ENCODE data around the gene LANCL2. TPM values are rescaled to one million over a fixed set of nuclear protein-coding genes. Genes with fewer than 3 reads are reported as not detected.

LANCL2 gene
- total and polyA plus RNA-seq, 4 experiments from 2014 or later: 4.4 to 7.0 (median 5.2) TPM

GRCh38 chr7:55381696-55382095, 16.6 kb downstream of the LANCL2 start:
- H3K27ac ChIP-seq (ENCODE audit: low read depth, low read length): no peak overlapping the region
- Mint-ChIP-seq H3K27ac (peak overlapping the region in 1 of 7 donors; percentile 31), H3K4me3 (no peak overlapping the region), H3K9me3 (peaks cover 3 to 28% (median 24%) of the 10 kb centered on the region in 8 donors), H3K36me3 (peaks cover 14 to 26% of the 10 kb centered on the region in 2 donors), H3K4me1 (peaks cover 0 to 3% (median under 1%) of the 10 kb centered on the region in 4 donors), H3K27me3 (no peaks in the 10 kb centered on the region)
- POLR2A ChIA-PET (ENCODE audit: partially characterized antibody): no interaction called here
- H3K4me3 ChIP-seq (ENCODE audit: low read length in 2 of 2): no peak overlapping the region
- no peak for DNase-seq
- CTCF ChIA-PET (ENCODE audit: partially characterized antibody): no interaction called here
- no peaks in the 10 kb centered on the region for H3K4me1 ChIP-seq (ENCODE audit: insufficient read depth, low read length)
- H3K27me3 ChIP-seq (ENCODE audit: insufficient read depth, low read length): no peaks in the 10 kb centered on the region
- H3K36me3 ChIP-seq (ENCODE audit: insufficient read depth, low read length): no peaks in the 10 kb centered on the region
- peaks cover 0 to 5% of the 10 kb centered on the region in 2 donors for H3K9me3 ChIP-seq (ENCODE audit: control insufficient read depth in 1 of 2, low read length in 2 of 2)
- intact Hi-C loops (cut with micrococcal nuclease): no loop called here

- H3K27me3 ChIP-seq (ENCODE audit: insufficient read depth, low read length): no peaks in the 10 kb centered on the region
- H3K27ac Mint-ChIP-seq: no peak overlapping the region
- no peaks in the 10 kb centered on the region for H3K4me1 ChIP-seq (ENCODE audit: insufficient read depth, low read length)
- intact Hi-C loops (cut with micrococcal nuclease): no loop called here
- H3K27ac ChIP-seq (ENCODE audit: low read depth, low read length): no peak overlapping the region
- no peaks in the 10 kb centered on the region for H3K27me3 Mint-ChIP-seq
- H3K9me3 Mint-ChIP-seq: peaks cover 4 to 34% (median 30%) of the 10 kb centered on the region in 8 donors
- no peaks in the 10 kb centered on the region for H3K36me3 ChIP-seq (ENCODE audit: insufficient read depth, low read length)
- H3K36me3 Mint-ChIP-seq: peaks cover 19 to 31% of the 10 kb centered on the region in 2 donors
- H3K9me3 ChIP-seq (ENCODE audit: control insufficient read depth in 1 of 2, low read length in 2 of 2): peaks cover 0 to 9% of the 10 kb centered on the region in 2 donors
- no peak for DNase-seq
- peaks cover 0 to 3% (median 2%) of the 10 kb centered on the region in 4 donors for H3K4me1 Mint-ChIP-seq
- ChIA-PET POLR2A (ENCODE audit: partially characterized antibody) (no interaction called here), CTCF (ENCODE audit: partially characterized antibody) (no interaction called here)
- H3K4me3 ChIP-seq (ENCODE audit: low read length in 2 of 2): no peak overlapping the region
- no peak overlapping the region for H3K4me3 Mint-ChIP-seq
These were observed 17.1 kb downstream of the LANCL2 start for GRCh38 chr7:55382251-55382650.

- peaks cover 27 to 44% of the 10 kb centered on the region in 2 donors for H3K36me3 Mint-ChIP-seq
- CTCF ChIA-PET (ENCODE audit: partially characterized antibody): no interaction called here
- POLR2A ChIA-PET (ENCODE audit: partially characterized antibody): no interaction called here
- Histone ChIP-seq H3K4me1 (ENCODE audit: insufficient read depth, low read length) (no peaks in the 10 kb centered on the region), H3K27me3 (ENCODE audit: insufficient read depth, low read length) (no peaks in the 10 kb centered on the region), H3K27ac (ENCODE audit: low read depth, low read length) (no peak overlapping the region), H3K36me3 (ENCODE audit: insufficient read depth, low read length) (no peaks in the 10 kb centered on the region), H3K9me3 (ENCODE audit: control insufficient read depth in 1 of 2, low read length in 2 of 2) (peaks cover 0 to 9% of the 10 kb centered on the region in 2 donors), H3K4me3 (ENCODE audit: low read length in 2 of 2) (no peak overlapping the region)
- H3K4me3 Mint-ChIP-seq: no peak overlapping the region
- intact Hi-C loops (cut with micrococcal nuclease): no loop called here
- H3K27ac Mint-ChIP-seq: peak overlapping the region in 2 of 7 donors; percentile 9 to 38
- H3K27me3 Mint-ChIP-seq: no peaks in the 10 kb centered on the region
- no peak for DNase-seq
- peaks cover 0 to 2% (median under 1%) of the 10 kb centered on the region in 4 donors for H3K4me1 Mint-ChIP-seq
- H3K9me3 Mint-ChIP-seq: peaks cover 4 to 41% (median 35%) of the 10 kb centered on the region in 8 donors
These were observed 21.4 kb downstream of the LANCL2 start for GRCh38 chr7:55386541-55386940.

- no peak for DNase-seq
- no peaks in the 10 kb centered on the region for H3K4me1 ChIP-seq (ENCODE audit: insufficient read depth, low read length)
- peaks cover 26 to 42% of the 10 kb centered on the region in 2 donors for H3K36me3 Mint-ChIP-seq
- CTCF ChIA-PET (ENCODE audit: partially characterized antibody): interaction anchor here (1.0 kb wide), 1 partner anchor 21 kb away, joined by 3 read pairs; no protein-coding TSS in a partner anchor
- H3K9me3 Mint-ChIP-seq: peaks cover 4 to 41% (median 35%) of the 10 kb centered on the region in 8 donors
- intact Hi-C loops (cut with micrococcal nuclease): no loop called here
- H3K27me3 Mint-ChIP-seq: no peaks in the 10 kb centered on the region
- H3K27ac ChIP-seq (ENCODE audit: low read depth, low read length): no peak overlapping the region
- H3K4me3 ChIP-seq (ENCODE audit: low read length in 2 of 2): no peak overlapping the region
- no peaks in the 10 kb centered on the region for H3K36me3 ChIP-seq (ENCODE audit: insufficient read depth, low read length)
- peaks cover 0 to 2% (median under 1%) of the 10 kb centered on the region in 4 donors for H3K4me1 Mint-ChIP-seq
- H3K27ac Mint-ChIP-seq: no peak overlapping the region
- H3K9me3 ChIP-seq (ENCODE audit: control insufficient read depth in 1 of 2, low read length in 2 of 2): peaks cover 0 to 9% of the 10 kb centered on the region in 2 donors
- no peaks in the 10 kb centered on the region for H3K27me3 ChIP-seq (ENCODE audit: insufficient read depth, low read length)
- no peak overlapping the region for H3K4me3 Mint-ChIP-seq
- POLR2A ChIA-PET (ENCODE audit: partially characterized antibody): interaction anchor here (1.4 kb wide), 1 partner anchor 21 kb away, joined by 3 read pairs; no protein-coding TSS in a partner anchor
These were observed 22.2 kb downstream of the LANCL2 start for GRCh38 chr7:55387062-55387965.

GRCh38 chr7:55396233-55396785, 31.2 kb downstream of the LANCL2 start:
- no peaks in the 10 kb centered on the region for H3K27me3 Mint-ChIP-seq

GRCh38 chr7:55397617-55398016, 32.5 kb downstream of the LANCL2 start:
- ChIA-PET CTCF (ENCODE audit: partially characterized antibody) (interaction anchor here (0.9 kb wide), 1 partner anchor 136 kb away, joined by 6 read pairs; no protein-coding TSS in a partner anchor), POLR2A (ENCODE audit: partially characterized antibody) (no interaction called here)
- Histone ChIP-seq H3K4me3 (ENCODE audit: low read length in 2 of 2) (no peak overlapping the region), H3K27ac (ENCODE audit: low read depth, low read length) (no peak overlapping the region), H3K27me3 (ENCODE audit: insufficient read depth, low read length) (no peaks in the 10 kb centered on the region), H3K9me3 (ENCODE audit: control insufficient read depth in 1 of 2, low read length in 2 of 2) (no peaks in the 10 kb centered on the region), H3K36me3 (ENCODE audit: insufficient read depth, low read length) (no peaks in the 10 kb centered on the region), H3K4me1 (ENCODE audit: insufficient read depth, low read length) (no peaks in the 10 kb centered on the region)
- DNase-seq: no peak
- Mint-ChIP-seq H3K9me3 (no peaks in the 10 kb centered on the region), H3K4me3 (no peak overlapping the region), H3K27ac (no peak overlapping the region), H3K4me1 (no peaks in the 10 kb centered on the region), H3K36me3 (peaks cover 7 to 14% of the 10 kb centered on the region in 2 donors), H3K27me3 (no peaks in the 10 kb centered on the region)
- intact Hi-C loops (cut with micrococcal nuclease): no loop called here

More at GRCh38 chr7:55396233-55396785, 31.2 kb downstream of the LANCL2 start:
- Mint-ChIP-seq H3K4me1 (no peaks in the 10 kb centered on the region), H3K36me3 (peaks cover 11 to 17% of the 10 kb centered on the region in 2 donors), H3K4me3 (no peak overlapping the region), H3K27ac (no peak overlapping the region), H3K9me3 (no peaks in the 10 kb centered on the region)
- no peaks in the 10 kb centered on the region for H3K27me3 ChIP-seq (ENCODE audit: insufficient read depth, low read length)
- H3K27ac ChIP-seq (ENCODE audit: low read depth, low read length): no peak overlapping the region
- no peaks in the 10 kb centered on the region for H3K36me3 ChIP-seq (ENCODE audit: insufficient read depth, low read length)
- intact Hi-C loops (cut with micrococcal nuclease): no loop called here
- H3K9me3 ChIP-seq (ENCODE audit: control insufficient read depth in 1 of 2, low read length in 2 of 2): no peaks in the 10 kb centered on the region
- H3K4me1 ChIP-seq (ENCODE audit: insufficient read depth, low read length): no peaks in the 10 kb centered on the region
- DNase-seq: no peak
- ChIA-PET POLR2A (ENCODE audit: partially characterized antibody) (interaction anchor here (1.0 kb wide), 1 partner anchor 30 kb away, joined by 4 read pairs; no protein-coding TSS in a partner anchor), CTCF (ENCODE audit: partially characterized antibody) (no interaction called here)
- H3K4me3 ChIP-seq (ENCODE audit: low read length in 2 of 2): no peak overlapping the region

GRCh38 chr7:55400191-55400590, 35.1 kb downstream of the LANCL2 start:
- Histone ChIP-seq H3K27me3 (ENCODE audit: insufficient read depth, low read length) (no peaks in the 10 kb centered on the region), H3K27ac (ENCODE audit: low read depth, low read length) (no peak overlapping the region), H3K36me3 (ENCODE audit: insufficient read depth, low read length) (no peaks in the 10 kb centered on the region), H3K4me1 (ENCODE audit: insufficient read depth, low read length) (no peaks in the 10 kb centered on the region), H3K9me3 (ENCODE audit: control insufficient read depth in 1 of 2, low read length in 2 of 2) (no peaks in the 10 kb centered on the region), H3K4me3 (ENCODE audit: low read length in 2 of 2) (no peak overlapping the region)
- Mint-ChIP-seq H3K4me3 (no peak overlapping the region), H3K4me1 (no peaks in the 10 kb centered on the region), H3K9me3 (peaks cover 0 to 1% (median 0%) of the 10 kb centered on the region in 8 donors), H3K27me3 (no peaks in the 10 kb centered on the region), H3K27ac (no peak overlapping the region), H3K36me3 (peaks cover 13 to 17% of the 10 kb centered on the region in 2 donors)
- CTCF ChIA-PET (ENCODE audit: partially characterized antibody): interaction anchor here (1.3 to 1.4 kb wide), 2 partner anchors 13 to 15 kb away, joined by 5 read pairs; no protein-coding TSS in a partner anchor
- intact Hi-C loops (cut with micrococcal nuclease): no loop called here
- DNase-seq: no peak
- POLR2A ChIA-PET (ENCODE audit: partially characterized antibody): no interaction called here

Data from CD4-positive, alpha-beta memory T cell (primary cell).